GM19468 (cell line): Measurements from ENCODE around the gene CFLAR.
"Not testable (repeated sequence)": the region's sequence is repeated elsewhere in the genome, so short reads cannot be mapped to it uniquely, and the experiment has no call there.

ENCODE experiments used
- ATAC-seq: cut with Tn5 transposase; IDR thresholded peaks from one replicate; pipeline ENCODE4 v1.9.1; 2021; ENCODE audit warnings: mild to moderate bottlenecking, moderate library complexity, moderate number of reproducible peaks; ENCODE audit not compliant: unreplicated experiment; ENCODE audit errors: extremely low read depth

Gene CFLAR

GRCh38 chr2:201118121-201118960 lies 2.4 kb downstream of the CFLAR start:
- peak; percentile 31 for ATAC-seq

GRCh38 chr2:201118961-201119854 lies 3.2 kb downstream of the CFLAR start:
- ATAC-seq, result no peak

- no peak for ATAC-seq
Measured at GRCh38 chr2:201122276-201122675, 6.3 kb downstream of the CFLAR start.

GRCh38 chr2:201126308-201127151 lies 10.6 kb downstream of the CFLAR start:
- ATAC-seq, result peak; percentile 14

GRCh38 chr2:201127152-201127511 lies 11.2 kb downstream of the CFLAR start:
- no peak for ATAC-seq

- no peak for ATAC-seq
Measured at GRCh38 chr2:201127570-201127969, 11.6 kb downstream of the CFLAR start.

GRCh38 chr2:201128033-201128432 lies 12.1 kb downstream of the CFLAR start:
- no peak for ATAC-seq

GRCh38 chr2:201128933-201129505 lies 13.1 kb downstream of the CFLAR start:
- no peak for ATAC-seq

GRCh38 chr2:201130524-201131186 lies 14.7 kb downstream of the CFLAR start:
- no peak for ATAC-seq

GRCh38 chr2:201132518-201132917 lies 16.6 kb downstream of the CFLAR start:
- no peak for ATAC-seq

- no peak for ATAC-seq
Measured at GRCh38 chr2:201135386-201135785, 19.4 kb downstream of the CFLAR start.

- ATAC-seq, result no peak
Measured at GRCh38 chr2:201136889-201137321, 20.9 kb downstream of the CFLAR start.

- no peak for ATAC-seq
Measured at GRCh38 chr2:201137505-201138400, 21.8 kb downstream of the CFLAR start.

- ATAC-seq, result no peak
Measured at GRCh38 chr2:201138401-201138970, 22.5 kb downstream of the CFLAR start.

GRCh38 chr2:201138986-201139781 lies 23.2 kb downstream of the CFLAR start:
- not testable (repeated sequence) for ATAC-seq

- ATAC-seq, result no peak
Measured at GRCh38 chr2:201139836-201140604, 24.1 kb downstream of the CFLAR start.
